GM12873 (cell line): ENCODE results near the gene SCAP.

Experiments used
- CTCF ChIP-seq: IDR thresholded peaks from 2 replicates; pipeline ENCODE4 v1.5.1; 2012; ENCODE audit warnings: low read depth, mild to moderate bottlenecking, moderate library complexity, low read length, control low read depth; ENCODE audit not compliant: insufficient read depth; ENCODE audit errors: missing control alignments

Gene SCAP

GRCh38 chr3:47394881-47395280 is 80.9 kb downstream of the SCAP start:
- TF ChIP-seq CTCF = no peak

GRCh38 chr3:47394140-47394870 is 81.4 kb downstream of the SCAP start:
- TF ChIP-seq CTCF = no peak

DNA sequence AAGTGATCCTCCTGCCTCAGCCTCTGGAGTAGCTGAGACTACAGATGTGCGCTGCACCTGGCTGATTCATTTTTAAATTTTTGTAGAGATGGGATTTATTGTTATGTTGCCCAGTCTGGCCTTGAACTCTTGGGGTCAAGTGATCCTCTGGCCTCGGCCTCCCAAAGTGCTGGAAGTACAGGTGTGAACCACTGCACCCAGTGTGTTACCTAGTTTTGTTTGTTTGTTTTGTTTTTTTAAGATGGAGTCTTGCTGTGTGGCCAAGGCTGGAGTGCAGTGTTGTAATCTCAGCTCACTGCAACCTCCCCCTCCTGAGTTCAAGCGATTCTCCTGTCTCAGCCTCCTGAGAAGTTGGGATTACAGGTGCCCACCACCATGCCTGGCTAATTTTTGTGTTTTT is 82.8 kb downstream of the SCAP start:
- no peak for TF ChIP-seq CTCF

DNA sequence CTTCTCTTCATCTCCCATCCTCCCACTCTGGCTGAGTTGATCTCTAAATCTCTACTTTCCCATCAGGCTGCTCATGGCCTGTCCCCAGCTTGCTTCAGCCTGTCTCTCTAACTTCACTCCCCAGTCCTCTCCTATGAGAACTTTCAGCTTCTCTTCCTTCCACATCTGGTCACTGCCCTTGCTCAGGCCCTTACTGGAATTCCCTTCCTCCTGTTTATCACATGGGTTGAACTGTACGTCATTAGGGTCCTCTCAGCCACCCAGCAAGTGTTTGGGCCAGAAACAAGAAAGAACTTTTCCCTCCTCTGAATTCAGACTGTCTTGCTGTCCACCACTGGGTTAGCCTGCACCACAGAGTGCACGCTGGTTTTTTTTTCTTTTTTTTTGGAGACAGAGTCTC is 89.9 kb downstream of the SCAP start:
- TF ChIP-seq CTCF = no peak

- TF ChIP-seq CTCF = no peak
Measured at GRCh38 chr3:47385007-47385406, 90.7 kb downstream of the SCAP start.

- TF ChIP-seq CTCF = no peak
Measured at GRCh38 chr3:47384425-47384824, 91.3 kb downstream of the SCAP start.

- TF ChIP-seq CTCF = peak; percentile 1
Measured at GRCh38 chr3:47381317-47382157, 94.2 kb downstream of the SCAP start.
